PC-9 (cell line): Measurements from ENCODE around the gene TNF. TPM values are rescaled to one million over a fixed set of nuclear protein-coding genes. Genes with fewer than 3 reads are reported as not detected.
A peak's percentile ranks its signal among the peaks of the same experiment; 100 is the strongest.

ENCODE experiments used
- BruUV-seq: library from RNA; stranded (reverse); fragments of 400-500 nt; replicated peaks from 2 replicates; lab custom pipeline; 2021; lab: Mats Ljungman, UMichigan
- CTCF ChIA-PET: fragments of 300-600 bp; sonication (Branson Sonifier 250); formaldehyde crosslinking; loops from one replicate; lab custom pipeline; 2022; ENCODE audit warnings: antibody characterized with exemption; lab: Charles Lee
- POLR2A ChIA-PET: fragments of 300-600 bp; sonication (Branson Sonifier 250); formaldehyde crosslinking; loops from one replicate; lab custom pipeline; 2022; ENCODE audit warnings: antibody characterized with exemption; ENCODE audit not compliant: unreplicated experiment; lab: Charles Lee
- DNase-seq, 2 experiments: peaks; one replicate each; pipeline versions ENCODE4 v3.0.0 to v3.0.0-alpha.2; 2015 to 2022; ENCODE audit warnings: mixed read lengths in 1 of 2
- H2AFZ ChIP-seq: fragments of 200-600 bp; sonication (generic); 2 replicates; pipeline ENCODE4 v1.8.1; 2017; ENCODE audit warnings: antibody characterized with exemption
- H3F3A ChIP-seq: fragments of 200-600 bp; sonication (generic); 2 replicates; pipeline ENCODE4 v1.8.1; 2017; ENCODE audit warnings: antibody characterized with exemption, mild to moderate bottlenecking, low read depth; ENCODE audit not compliant: insufficient read depth
- H3K27ac ChIP-seq: fragments of 200-600 bp; sonication (generic); 2 replicates; pipeline ENCODE4 v1.6.1; 2016; ENCODE audit warnings: mixed run types
- H3K27me3 ChIP-seq: fragments of 200-600 bp; sonication (generic); 2 replicates; pipeline ENCODE4 v1.6.1; 2016; ENCODE audit warnings: low read depth, mixed run types; ENCODE audit not compliant: insufficient read depth
- H3K36me3 ChIP-seq: fragments of 200-600 bp; sonication (generic); 2 replicates; pipeline ENCODE4 v1.6.1; 2016; ENCODE audit warnings: low read depth, mixed run types
- H3K4me1 ChIP-seq: fragments of 200-600 bp; sonication (generic); replicated peaks from 2 replicates; pipeline ENCODE4 v1.6.1; 2016; ENCODE audit warnings: mixed run types; ENCODE audit not compliant: insufficient read depth
- H3K4me2 ChIP-seq: fragments of 200-600 bp; sonication (generic); 2 replicates; pipeline ENCODE4 v1.6.1; 2017; ENCODE audit warnings: mixed run types
- H3K4me3 ChIP-seq: fragments of 200-600 bp; sonication (generic); 2 replicates; pipeline ENCODE4 v1.6.1; 2016; ENCODE audit warnings: mixed run types
- H3K79me2 ChIP-seq: fragments of 200-600 bp; sonication (generic); 2 replicates; pipeline ENCODE4 v1.6.1; 2017; ENCODE audit warnings: low read depth, mixed run types
- H3K9me2 ChIP-seq: fragments of 200-600 bp; sonication (generic); 2 replicates; pipeline ENCODE4 v1.8.1; 2017; ENCODE audit warnings: mild to moderate bottlenecking; ENCODE audit not compliant: insufficient read depth
- H3K9me3 ChIP-seq: fragments of 200-600 bp; sonication (generic); 2 replicates; pipeline ENCODE4 v1.8.1; 2016; ENCODE audit warnings: low read depth; ENCODE audit not compliant: insufficient read depth
- H4K20me1 ChIP-seq: fragments of 200-600 bp; sonication (generic); 2 replicates; pipeline ENCODE4 v1.8.1; 2017; ENCODE audit not compliant: insufficient read depth
- EZH2 ChIP-seq: fragments of 200-600 bp; sonication (generic); IDR thresholded peaks from 2 replicates; pipeline ENCODE4 v1.8.0; 2017; ENCODE audit warnings: antibody characterized with exemption, low read depth
- intact Hi-C: fragments of 100-400 bp; cut with micrococcal nuclease; formaldehyde crosslinking; loops from one replicate; pipeline ENCODE4 v1.10.0; 2022; ENCODE audit not compliant: unreplicated experiment
- total RNA-seq: library from RNA; stranded (reverse); gene quantifications from 2 replicates; pipeline ENCODE4 v1.2.3, GENCODE V29; 2021
- TF ChIP-seq, protein P1 (sequence below): fragments of 200-600 bp; sonication (generic); conservative IDR thresholded peaks from 2 replicates; pipeline ENCODE4 v1.6.1; 2017; ENCODE audit warnings: mixed run types, antibody characterized with exemption, mild to moderate bottlenecking, moderate library complexity

The TNF gene
- total RNA-seq, 1 experiment from 2014 or later = not detected

- TF ChIP-seq, protein P1, sequence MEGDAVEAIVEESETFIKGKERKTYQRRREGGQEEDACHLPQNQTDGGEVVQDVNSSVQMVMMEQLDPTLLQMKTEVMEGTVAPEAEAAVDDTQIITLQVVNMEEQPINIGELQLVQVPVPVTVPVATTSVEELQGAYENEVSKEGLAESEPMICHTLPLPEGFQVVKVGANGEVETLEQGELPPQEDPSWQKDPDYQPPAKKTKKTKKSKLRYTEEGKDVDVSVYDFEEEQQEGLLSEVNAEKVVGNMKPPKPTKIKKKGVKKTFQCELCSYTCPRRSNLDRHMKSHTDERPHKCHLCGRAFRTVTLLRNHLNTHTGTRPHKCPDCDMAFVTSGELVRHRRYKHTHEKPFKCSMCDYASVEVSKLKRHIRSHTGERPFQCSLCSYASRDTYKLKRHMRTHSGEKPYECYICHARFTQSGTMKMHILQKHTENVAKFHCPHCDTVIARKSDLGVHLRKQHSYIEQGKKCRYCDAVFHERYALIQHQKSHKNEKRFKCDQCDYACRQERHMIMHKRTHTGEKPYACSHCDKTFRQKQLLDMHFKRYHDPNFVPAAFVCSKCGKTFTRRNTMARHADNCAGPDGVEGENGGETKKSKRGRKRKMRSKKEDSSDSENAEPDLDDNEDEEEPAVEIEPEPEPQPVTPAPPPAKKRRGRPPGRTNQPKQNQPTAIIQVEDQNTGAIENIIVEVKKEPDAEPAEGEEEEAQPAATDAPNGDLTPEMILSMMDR = no peak
- no peak for TF ChIP-seq EZH2
- Histone ChIP-seq H3K4me2 (no peak overlapping the region), H3K9me2 (no peaks in the 10 kb centered on the region), H3K79me2 (no peaks in the 10 kb centered on the region), H3K9me3 (no peaks in the 10 kb centered on the region), H3K27me3 (no peaks in the 10 kb centered on the region), H3K4me1 (no peaks in the 10 kb centered on the region), H2AFZ (no peak overlapping the region), H3K4me3 (no peak overlapping the region), H3F3A (no peaks in the 10 kb centered on the region), H4K20me1 (no peaks in the 10 kb centered on the region), H3K27ac (no peak overlapping the region), H3K36me3 (no peaks in the 10 kb centered on the region)
- no peak for DNase-seq
- intact Hi-C loops = no loop called here
- no TSS peak for BruUV-seq
- CTCF ChIA-PET = interaction anchor here (0.6 kb wide), 1 partner anchor 328 kb away, joined by 5 read pairs; no protein-coding TSS in a partner anchor
- POLR2A ChIA-PET = no interaction called here
Observed at GRCh38 chr6:31592396-31592771, 17.0 kb downstream of the TNF start.

GRCh38 chr6:31597006-31597405 is 21.6 kb downstream of the TNF start:
- Histone ChIP-seq H4K20me1 (no peaks in the 10 kb centered on the region), H3K4me3 (no peak overlapping the region), H3K27me3 (no peaks in the 10 kb centered on the region), H3K9me3 (no peaks in the 10 kb centered on the region), H3K4me1 (no peaks in the 10 kb centered on the region), H2AFZ (no peak overlapping the region), H3K4me2 (no peak overlapping the region), H3F3A (no peaks in the 10 kb centered on the region), H3K36me3 (no peaks in the 10 kb centered on the region), H3K27ac (no peak overlapping the region), H3K9me2 (no peaks in the 10 kb centered on the region), H3K79me2 (no peaks in the 10 kb centered on the region)
- TF ChIP-seq EZH2 = no peak
- TF ChIP-seq, protein P1 = peak; percentile 53
- CTCF ChIA-PET = interaction anchor here (0.9 to 4.0 kb wide), 4 partner anchors 13 to 48 kb away, joined by 3 to 30 read pairs (median 3); no protein-coding TSS in a partner anchor
- DNase-seq = no peak
- POLR2A ChIA-PET = interaction anchor here (0.5 kb wide), 1 partner anchor 49 kb away, joined by 6 read pairs; no protein-coding TSS in a partner anchor
- no TSS peak for BruUV-seq
- intact Hi-C loops = no loop called here

GRCh38 chr6:31607317-31607716 is 32.0 kb downstream of the TNF start:
- H3K4me1 ChIP-seq = no peaks in the 10 kb centered on the region
- no peak overlapping the region for H3K4me2 ChIP-seq
- intact Hi-C loops = no loop called here
- no peak overlapping the region for H2AFZ ChIP-seq
- no peaks in the 10 kb centered on the region for H3K36me3 ChIP-seq
- DNase-seq = no peak
- no peak overlapping the region for H3K4me3 ChIP-seq
- H3K9me2 ChIP-seq = no peaks in the 10 kb centered on the region
- no peaks in the 10 kb centered on the region for H3K27me3 ChIP-seq
- H3F3A ChIP-seq = no peaks in the 10 kb centered on the region
- ChIA-PET CTCF (interaction anchor here (0.7 kb wide), 1 partner anchor 28 kb away, joined by 6 read pairs; no protein-coding TSS in a partner anchor), POLR2A (no interaction called here)
- H4K20me1 ChIP-seq = no peaks in the 10 kb centered on the region
- H3K9me3 ChIP-seq = no peaks in the 10 kb centered on the region
- no peak overlapping the region for H3K27ac ChIP-seq
- no TSS peak for BruUV-seq
- no peak for TF ChIP-seq EZH2
- TF ChIP-seq, protein P1 = no peak
- H3K79me2 ChIP-seq = no peaks in the 10 kb centered on the region
